Activated CD4-positive, alpha-beta memory T cell treated with anti-CD3 and anti-CD28 coated beads, Interleukin-2, amount 10 ng/mL, durations not matched to agents 7 days and 5 days (primary cell): ENCODE measurements around the gene MED12L. TPM values are rescaled to one million over a fixed set of nuclear protein-coding genes. Genes with fewer than 3 reads are reported as not detected.

Experiments used
- CTCF ChIA-PET: fragments of 350-600 bp; sonication (Branson Sonifier 250); formaldehyde crosslinking; loops from one replicate; lab custom pipeline; 2021; ENCODE audit warnings: antibody characterized with exemption, inconsistent platforms; lab: Charles Lee
- POLR2A ChIA-PET: fragments of 350-600 bp; sonication (Branson Sonifier 250); formaldehyde crosslinking; loops from one replicate; lab custom pipeline; 2021; ENCODE audit warnings: antibody characterized with exemption; lab: Charles Lee
- DNase-seq: peaks from one replicate; pipeline ENCODE4 v3.0.0-alpha.2; 2020
- H3K27ac Mint-ChIP-seq: one replicate; pipeline ENCODE4 v1.8.0; 2021; ENCODE audit warnings: mild to moderate bottlenecking, mixed read lengths
- H3K27me3 Mint-ChIP-seq: one replicate; pipeline ENCODE4 v1.8.0; 2021; ENCODE audit warnings: mixed read lengths
- H3K36me3 Mint-ChIP-seq: one replicate; pipeline ENCODE4 v1.8.0; 2021; ENCODE audit warnings: low read depth, mixed read lengths
- H3K4me1 Mint-ChIP-seq: one replicate; pipeline ENCODE4 v1.8.0; 2021; ENCODE audit warnings: mixed read lengths
- H3K4me3 Mint-ChIP-seq: one replicate; pipeline ENCODE4 v1.8.0; 2021; ENCODE audit warnings: mild to moderate bottlenecking, mixed read lengths
- H3K9me3 Mint-ChIP-seq: one replicate; pipeline ENCODE4 v1.8.0; 2021; ENCODE audit warnings: mixed read lengths
- total RNA-seq, 2 experiments: library from RNA; stranded (reverse); gene quantifications; one replicate each; pipeline ENCODE4 v1.2.3, GENCODE V29; 2021

MED12L gene
- total RNA-seq, 2 experiments from 2014 or later, result 1.6 TPM

DNA sequence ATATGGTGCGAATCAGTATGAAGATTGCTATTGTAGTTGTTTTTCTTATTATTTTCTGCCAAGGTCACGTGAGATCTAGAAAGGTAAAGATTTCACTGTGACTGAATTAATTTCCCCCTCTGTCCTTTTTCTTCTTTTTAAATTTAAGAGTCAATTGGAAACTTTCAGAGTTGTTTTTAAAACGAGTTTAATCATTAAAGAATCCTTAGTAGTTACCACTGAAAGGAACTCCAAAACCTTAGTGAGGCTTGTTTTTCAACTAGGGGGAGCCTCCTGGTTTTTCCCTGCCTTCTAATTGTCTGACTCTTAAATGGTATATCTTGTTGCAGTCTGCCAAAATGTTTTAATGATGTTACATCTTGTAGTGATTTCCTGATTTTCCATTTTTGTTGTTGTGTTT lies 281.5 kb downstream of the MED12L start:
- Mint-ChIP-seq H3K4me1 (no peaks in the 10 kb centered on the region), H3K9me3 (no peaks in the 10 kb centered on the region), H3K4me3 (no peak overlapping the region), H3K27ac (no peak overlapping the region), H3K36me3 (no peaks in the 10 kb centered on the region), H3K27me3 (no peaks in the 10 kb centered on the region)
- POLR2A ChIA-PET, result no interaction called here
- DNase-seq, result no peak
- CTCF ChIA-PET, result no interaction called here

- Mint-ChIP-seq H3K27me3 (no peaks in the 10 kb centered on the region), H3K4me1 (no peaks in the 10 kb centered on the region), H3K4me3 (no peak overlapping the region), H3K36me3 (no peaks in the 10 kb centered on the region), H3K9me3 (no peaks in the 10 kb centered on the region), H3K27ac (no peak overlapping the region)
- DNase-seq, result no peak
- POLR2A ChIA-PET, result no interaction called here
- CTCF ChIA-PET, result no interaction called here
Observed at GRCh38 chr3:151367448-151367847, 282.0 kb downstream of the MED12L start.

DNA sequence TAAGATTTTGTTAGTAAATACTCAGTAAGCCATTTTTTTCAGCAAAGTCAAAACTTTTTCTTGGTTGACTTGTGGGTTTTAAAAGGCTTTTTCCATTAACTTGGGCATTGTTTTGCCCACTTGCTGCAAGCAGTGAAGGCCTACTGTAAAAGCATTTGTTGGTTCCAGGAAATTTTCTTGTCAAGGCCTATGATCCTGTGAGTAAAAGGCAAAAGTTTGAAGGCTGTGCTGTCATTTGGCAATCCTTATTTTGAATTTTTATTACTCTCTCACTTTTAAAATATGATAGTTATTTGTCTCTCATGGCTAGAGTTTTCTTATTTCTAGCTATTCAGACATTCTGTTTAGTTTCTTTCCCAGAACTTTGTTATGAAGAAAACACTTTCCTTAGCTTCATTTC lies 286.1 kb downstream of the MED12L start:
- no peaks in the 10 kb centered on the region for H3K27me3 Mint-ChIP-seq
- H3K4me1 Mint-ChIP-seq, result no peaks in the 10 kb centered on the region
- POLR2A ChIA-PET, result no interaction called here
- no peak overlapping the region for H3K4me3 Mint-ChIP-seq
- H3K36me3 Mint-ChIP-seq, result no peaks in the 10 kb centered on the region
- CTCF ChIA-PET, result no interaction called here
- no peak for DNase-seq
- no peak overlapping the region for H3K27ac Mint-ChIP-seq
- H3K9me3 Mint-ChIP-seq, result no peaks in the 10 kb centered on the region

DNA sequence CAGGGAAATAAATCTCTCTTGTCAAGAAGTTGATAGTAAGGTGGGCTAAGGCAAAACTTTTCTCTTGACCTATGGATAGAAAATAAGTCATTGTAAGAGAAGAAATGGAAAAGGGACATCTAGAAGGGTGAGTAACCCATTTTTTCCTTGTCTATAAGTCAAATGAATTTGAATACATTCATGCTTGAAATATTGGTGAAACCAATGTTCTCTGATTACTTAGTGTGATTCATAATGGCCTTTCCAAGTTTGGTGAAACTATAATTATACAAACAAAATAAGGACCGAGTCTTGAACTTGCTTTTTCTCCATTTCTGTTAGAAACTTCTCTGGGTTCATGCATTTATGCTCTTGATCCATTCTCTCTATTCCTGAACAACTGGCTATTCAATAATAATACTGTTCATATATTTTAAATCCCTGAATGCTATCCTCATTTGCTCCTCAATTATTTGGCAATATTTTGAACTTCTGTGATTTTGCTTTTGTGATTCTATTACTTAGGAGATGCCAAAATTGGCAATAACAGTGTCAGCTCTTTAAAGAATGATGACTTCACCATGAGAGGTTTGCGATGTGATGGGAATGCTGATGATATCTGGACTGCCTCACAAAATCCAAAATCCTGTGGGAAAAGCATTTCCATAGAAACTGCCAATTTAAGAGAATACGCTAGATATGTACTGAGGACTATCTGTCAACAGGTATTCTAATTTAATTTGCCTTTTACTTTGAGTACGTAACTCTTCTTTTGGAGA lies 286.8 kb downstream of the MED12L start:
- Mint-ChIP-seq H3K27ac (no peak overlapping the region), H3K27me3 (no peaks in the 10 kb centered on the region), H3K4me1 (no peaks in the 10 kb centered on the region), H3K36me3 (no peaks in the 10 kb centered on the region), H3K4me3 (no peak overlapping the region), H3K9me3 (no peaks in the 10 kb centered on the region)
- POLR2A ChIA-PET, result no interaction called here
- no peak for DNase-seq
- CTCF ChIA-PET, result no interaction called here

DNA sequence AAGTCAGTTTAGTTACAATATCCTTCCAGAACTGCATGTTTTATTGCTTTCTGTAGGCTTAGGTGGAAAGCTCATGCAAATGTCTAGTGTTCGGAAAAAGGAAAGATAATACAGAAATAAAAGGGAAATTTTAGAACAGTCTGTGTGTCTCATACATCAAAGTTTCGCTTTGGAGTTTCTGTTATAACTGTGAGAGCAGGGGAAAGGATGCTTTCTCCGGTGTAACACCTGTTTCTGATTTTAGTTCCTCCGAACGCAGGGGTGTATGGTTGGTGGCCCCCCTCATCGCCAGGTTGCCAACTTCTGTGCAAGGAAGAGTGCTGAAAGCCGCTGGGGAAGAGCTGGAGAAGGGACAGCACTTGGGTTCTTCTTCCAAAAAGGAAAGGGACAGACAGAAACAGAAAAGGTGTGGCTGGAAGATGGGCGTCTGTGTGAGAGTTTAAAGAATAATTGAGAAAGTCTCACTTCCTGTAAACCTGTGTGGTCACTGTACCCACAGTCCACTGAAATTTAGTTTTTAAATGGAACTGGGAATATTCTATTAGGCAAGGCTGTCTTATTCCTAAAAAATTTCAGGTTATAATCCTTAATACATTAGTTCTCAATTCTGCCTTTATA lies 292.4 kb downstream of the MED12L start:
- CTCF ChIA-PET, result no interaction called here
- H3K27ac Mint-ChIP-seq, result no peak overlapping the region
- peaks cover 2% of the 10 kb centered on the region for H3K4me1 Mint-ChIP-seq
- no peaks in the 10 kb centered on the region for H3K36me3 Mint-ChIP-seq
- no peak for DNase-seq
- no peak overlapping the region for H3K4me3 Mint-ChIP-seq
- H3K9me3 Mint-ChIP-seq, result no peaks in the 10 kb centered on the region
- POLR2A ChIA-PET, result no interaction called here
- no peaks in the 10 kb centered on the region for H3K27me3 Mint-ChIP-seq

- Mint-ChIP-seq H3K36me3 (no peaks in the 10 kb centered on the region), H3K4me3 (no peak overlapping the region), H3K9me3 (no peaks in the 10 kb centered on the region), H3K27me3 (no peaks in the 10 kb centered on the region), H3K27ac (no peak overlapping the region), H3K4me1 (peaks cover 4% of the 10 kb centered on the region)
- ChIA-PET CTCF (no interaction called here), POLR2A (no interaction called here)
- no peak for DNase-seq
Observed at GRCh38 chr3:151379083-151379734, 293.7 kb downstream of the MED12L start.

GRCh38 chr3:151382671-151383070 lies 297.2 kb downstream of the MED12L start:
- Mint-ChIP-seq H3K36me3 (no peaks in the 10 kb centered on the region), H3K4me3 (no peak overlapping the region), H3K4me1 (peaks cover 11% of the 10 kb centered on the region), H3K9me3 (no peaks in the 10 kb centered on the region), H3K27me3 (no peaks in the 10 kb centered on the region), H3K27ac (no peak overlapping the region)
- POLR2A ChIA-PET, result no interaction called here
- CTCF ChIA-PET, result no interaction called here
- no peak for DNase-seq

- H3K9me3 Mint-ChIP-seq, result no peaks in the 10 kb centered on the region
- H3K4me3 Mint-ChIP-seq, result no peak overlapping the region
- no peak overlapping the region for H3K27ac Mint-ChIP-seq
- H3K27me3 Mint-ChIP-seq, result no peaks in the 10 kb centered on the region
- POLR2A ChIA-PET, result no interaction called here
- H3K36me3 Mint-ChIP-seq, result no peaks in the 10 kb centered on the region
- peaks cover 14% of the 10 kb centered on the region for H3K4me1 Mint-ChIP-seq
- CTCF ChIA-PET, result interaction anchor here (1.3 kb wide), 1 partner anchor 155 kb away, joined by 3 read pairs; no protein-coding TSS in a partner anchor
- DNase-seq, result no peak
Observed at GRCh38 chr3:151383111-151383510, 297.6 kb downstream of the MED12L start.

DNA sequence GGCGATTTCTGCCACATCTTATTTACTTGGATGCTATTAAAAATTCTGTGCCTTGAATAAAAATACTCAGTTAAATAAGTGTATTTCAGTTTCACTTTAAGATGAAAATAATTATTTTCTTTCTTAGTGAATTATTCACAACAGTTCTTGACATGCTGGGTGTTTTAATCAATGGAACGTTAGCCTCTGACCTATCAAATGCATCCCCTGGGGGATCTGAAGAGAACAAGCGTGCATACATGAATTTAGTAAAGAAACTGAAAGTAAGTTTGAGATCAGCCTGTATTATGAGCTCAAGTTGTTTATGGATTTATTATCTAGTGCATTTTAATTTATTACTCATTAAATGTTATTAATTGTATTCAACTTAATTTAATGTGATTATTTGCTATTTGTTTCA lies 298.5 kb downstream of the MED12L start:
- Mint-ChIP-seq H3K27me3 (no peaks in the 10 kb centered on the region), H3K4me1 (peaks cover 14% of the 10 kb centered on the region), H3K27ac (no peak overlapping the region), H3K36me3 (no peaks in the 10 kb centered on the region), H3K4me3 (no peak overlapping the region), H3K9me3 (no peaks in the 10 kb centered on the region)
- POLR2A ChIA-PET, result no interaction called here
- DNase-seq, result no peak
- CTCF ChIA-PET, result interaction anchor here (1.3 kb wide), 1 partner anchor 156 kb away, joined by 3 read pairs; no protein-coding TSS in a partner anchor

- no peaks in the 10 kb centered on the region for H3K36me3 Mint-ChIP-seq
- no peak within 1 kb of the TSS for H3K4me3 Mint-ChIP-seq
- no peak within 1 kb of the TSS for H3K27ac Mint-ChIP-seq
Observed at GRCh38 chr3:151384741-151385174, 299.3 kb downstream of the MED12L start, which contains the start of gene P2RY12. Gene P2RY12, minus strand, starts transcription at chr3:151384753. Its CDS starts 45,908 bp downstream, at chr3:151338845.

GRCh38 chr3:151386056-151386455 lies 300.6 kb downstream of the MED12L start:
- H3K9me3 Mint-ChIP-seq, result no peaks in the 10 kb centered on the region
- no peak overlapping the region for H3K4me3 Mint-ChIP-seq
- no peaks in the 10 kb centered on the region for H3K27me3 Mint-ChIP-seq
- no peaks in the 10 kb centered on the region for H3K36me3 Mint-ChIP-seq
- ChIA-PET POLR2A (no interaction called here), CTCF (no interaction called here)
- peaks cover 14% of the 10 kb centered on the region for H3K4me1 Mint-ChIP-seq
- no peak overlapping the region for H3K27ac Mint-ChIP-seq
- DNase-seq, result no peak

More at GRCh38 chr3:151384741-151385174, 299.3 kb downstream of the MED12L start, which contains the start of gene P2RY12:
- DNase-seq, result no peak
- POLR2A ChIA-PET, result no interaction called here
- CTCF ChIA-PET, result interaction anchor here (0.6 kb wide), 1 partner anchor 1665 kb away, joined by 4 read pairs; no protein-coding TSS in a partner anchor
- H3K27me3 Mint-ChIP-seq, result no peaks in the 10 kb centered on the region
- H3K4me1 Mint-ChIP-seq, result peaks cover 14% of the 10 kb centered on the region
- no peaks in the 10 kb centered on the region for H3K9me3 Mint-ChIP-seq

GRCh38 chr3:151387432-151387831 lies 302.0 kb downstream of the MED12L start:
- H3K36me3 Mint-ChIP-seq, result no peaks in the 10 kb centered on the region
- peaks cover 14% of the 10 kb centered on the region for H3K4me1 Mint-ChIP-seq
- ChIA-PET POLR2A (no interaction called here), CTCF (no interaction called here)
- no peak for DNase-seq
- H3K9me3 Mint-ChIP-seq, result no peaks in the 10 kb centered on the region
- H3K4me3 Mint-ChIP-seq, result no peak overlapping the region
- H3K27me3 Mint-ChIP-seq, result no peaks in the 10 kb centered on the region
- H3K27ac Mint-ChIP-seq, result no peak overlapping the region

- Mint-ChIP-seq H3K27ac (no peak overlapping the region), H3K36me3 (no peaks in the 10 kb centered on the region), H3K9me3 (no peaks in the 10 kb centered on the region), H3K27me3 (no peaks in the 10 kb centered on the region), H3K4me3 (no peak overlapping the region), H3K4me1 (peaks cover 12% of the 10 kb centered on the region)
- ChIA-PET CTCF (interaction anchor here (1.0 kb wide), 1 partner anchor 15 kb away, joined by 3 read pairs; no protein-coding TSS in a partner anchor), POLR2A (no interaction called here)
- DNase-seq, result no peak
Observed at GRCh38 chr3:151387842-151388241, 302.4 kb downstream of the MED12L start.
